Lower leg skin (tissue), 4 donors: ENCODE measurements around the gene RBM10. TPM values are rescaled to one million over a fixed set of nuclear protein-coding genes. Genes with fewer than 3 reads are reported as not detected.
A peak's percentile ranks its signal among the peaks of the same experiment; 100 is the strongest.

Experiments
- DNase-seq, 2 donors: peaks; one replicate each; pipeline ENCODE4 v3.0.0-alpha.2; 2019; ENCODE audit warnings: low spot score in 2 of 2
- H3K4me3 ChIP-seq: fragments of 200-600 bp; sonication (generic); 2 replicates; pipeline ENCODE4 v1.5.1; 2017; ENCODE audit warnings: mild to moderate bottlenecking, low read depth; ENCODE audit not compliant: poor library complexity, severe bottlenecking
- POLR2A ChIP-seq, 2 donors: fragments of 450-650 bp; IDR thresholded peaks; one replicate each; pipeline ENCODE4 v1.6.1; 2016 to 2017; ENCODE audit warnings: antibody characterized with exemption in 2 of 2, mild to moderate bottlenecking in 1 of 2, moderate library complexity in 1 of 2
- WGBS, 2 donors: methylation state at CpG; one replicate each; pipeline ENCODE4 v1.1.5; 2018; 5-methylcytosine and 5-hydroxymethylcytosine counted together
- intact Hi-C: fragments of 100-400 bp; cut with DNase I; formaldehyde crosslinking; loops from one replicate; pipeline ENCODE4 v1.15.0; 2023; ENCODE audit warnings: low total_unique reads
- total RNA-seq, 4 donors: library from RNA; depleted of rRNA; stranded (reverse); fragments of >200 nt; gene quantifications; one replicate each; pipeline ENCODE4 v1.1.0, GENCODE V29; 2016
- TF ChIP-seq, protein P1 (sequence below), 3 donors: fragments of 450-650 bp; IDR thresholded peaks; one replicate each; pipeline ENCODE4 v1.5.1; 2016; ENCODE audit warnings: antibody characterized with exemption in 3 of 3, mild to moderate bottlenecking in 3 of 3, moderate library complexity in 2 of 3

The RBM10 gene
- total RNA-seq, 4 donors from 2014 or later: 22.2 to 35.4 (median 31.2) TPM

DNA sequence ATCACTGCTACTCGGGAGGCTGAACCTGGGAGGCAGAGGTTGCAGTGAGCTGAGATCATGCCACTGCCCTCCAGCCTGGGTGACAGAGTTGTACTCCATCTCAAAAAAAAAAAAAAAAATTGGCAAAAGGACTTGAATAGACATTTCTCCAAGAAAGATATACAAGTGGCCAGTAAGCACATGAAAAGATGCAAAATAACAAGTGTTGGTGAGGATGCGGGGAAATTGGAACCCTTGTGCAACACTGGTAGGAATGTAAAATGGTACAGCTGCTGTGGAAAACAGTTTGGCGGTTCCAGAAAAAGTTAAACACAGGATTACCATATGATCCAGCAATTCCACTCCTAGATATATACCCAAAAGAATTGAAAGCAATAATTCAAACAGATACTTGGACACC, 19.4 kb downstream of the RBM10 start:
- H3K4me3 ChIP-seq: no peak overlapping the region
- WGBS, 2 donors: 94 to 98% methylated on average over 3 of the region's 3 CpGs
- DNase-seq: no peak
- TF ChIP-seq POLR2A (IDR thresholded peaks at IDR 0.05): no peak
- TF ChIP-seq, protein P1, sequence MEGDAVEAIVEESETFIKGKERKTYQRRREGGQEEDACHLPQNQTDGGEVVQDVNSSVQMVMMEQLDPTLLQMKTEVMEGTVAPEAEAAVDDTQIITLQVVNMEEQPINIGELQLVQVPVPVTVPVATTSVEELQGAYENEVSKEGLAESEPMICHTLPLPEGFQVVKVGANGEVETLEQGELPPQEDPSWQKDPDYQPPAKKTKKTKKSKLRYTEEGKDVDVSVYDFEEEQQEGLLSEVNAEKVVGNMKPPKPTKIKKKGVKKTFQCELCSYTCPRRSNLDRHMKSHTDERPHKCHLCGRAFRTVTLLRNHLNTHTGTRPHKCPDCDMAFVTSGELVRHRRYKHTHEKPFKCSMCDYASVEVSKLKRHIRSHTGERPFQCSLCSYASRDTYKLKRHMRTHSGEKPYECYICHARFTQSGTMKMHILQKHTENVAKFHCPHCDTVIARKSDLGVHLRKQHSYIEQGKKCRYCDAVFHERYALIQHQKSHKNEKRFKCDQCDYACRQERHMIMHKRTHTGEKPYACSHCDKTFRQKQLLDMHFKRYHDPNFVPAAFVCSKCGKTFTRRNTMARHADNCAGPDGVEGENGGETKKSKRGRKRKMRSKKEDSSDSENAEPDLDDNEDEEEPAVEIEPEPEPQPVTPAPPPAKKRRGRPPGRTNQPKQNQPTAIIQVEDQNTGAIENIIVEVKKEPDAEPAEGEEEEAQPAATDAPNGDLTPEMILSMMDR (IDR thresholded peaks at IDR 0.05): no peak
- intact Hi-C loops: no loop called here

GRCh38 chrX:47166126-47166525, 21.1 kb downstream of the RBM10 start:
- intact Hi-C loops: no loop called here
- 89 to 92% methylated on average over 5 of the region's 5 CpGs for WGBS, 2 donors
- peak in 1 of 2 donors; percentile 71 for DNase-seq

GRCh38 chrX:47168495-47169073, 23.6 kb downstream of the RBM10 start:
- 85 to 93% methylated on average over 6 of the region's 6 CpGs for WGBS, 2 donors
- intact Hi-C loops: no loop called here
- no peak overlapping the region for H3K4me3 ChIP-seq
- peak in 1 of 2 donors; percentile 60 for DNase-seq
- TF ChIP-seq, protein P1 (IDR thresholded peaks at IDR 0.05): no peak
- no peak for TF ChIP-seq POLR2A (IDR thresholded peaks at IDR 0.05)

More at GRCh38 chrX:47166126-47166525, 21.1 kb downstream of the RBM10 start:
- TF ChIP-seq, protein P1 (IDR thresholded peaks at IDR 0.05): no peak
- TF ChIP-seq POLR2A (IDR thresholded peaks at IDR 0.05): no peak
- H3K4me3 ChIP-seq: no peak overlapping the region

DNA sequence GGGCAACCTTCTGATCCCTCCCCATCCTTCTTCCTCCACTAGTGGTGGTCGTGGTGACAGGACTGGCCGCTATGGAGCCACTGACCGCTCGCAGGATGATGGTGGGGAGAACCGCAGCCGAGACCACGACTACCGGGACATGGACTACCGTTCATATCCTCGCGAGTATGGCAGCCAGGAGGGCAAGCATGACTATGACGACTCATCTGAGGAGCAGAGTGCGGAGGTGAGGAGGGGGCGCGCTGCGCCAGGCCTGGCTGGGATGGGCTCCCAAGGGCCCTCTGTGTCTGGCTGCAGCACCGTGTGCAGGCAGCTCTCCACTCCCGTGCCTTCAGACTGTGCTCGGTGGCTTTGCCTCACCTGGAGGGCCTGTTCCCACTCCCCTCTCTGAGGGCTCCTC, 24.3 kb downstream of the RBM10 start:
- 91 to 96% methylated on average over 19 of the region's 19 CpGs for WGBS, 2 donors
- intact Hi-C loops: no loop called here

DNA sequence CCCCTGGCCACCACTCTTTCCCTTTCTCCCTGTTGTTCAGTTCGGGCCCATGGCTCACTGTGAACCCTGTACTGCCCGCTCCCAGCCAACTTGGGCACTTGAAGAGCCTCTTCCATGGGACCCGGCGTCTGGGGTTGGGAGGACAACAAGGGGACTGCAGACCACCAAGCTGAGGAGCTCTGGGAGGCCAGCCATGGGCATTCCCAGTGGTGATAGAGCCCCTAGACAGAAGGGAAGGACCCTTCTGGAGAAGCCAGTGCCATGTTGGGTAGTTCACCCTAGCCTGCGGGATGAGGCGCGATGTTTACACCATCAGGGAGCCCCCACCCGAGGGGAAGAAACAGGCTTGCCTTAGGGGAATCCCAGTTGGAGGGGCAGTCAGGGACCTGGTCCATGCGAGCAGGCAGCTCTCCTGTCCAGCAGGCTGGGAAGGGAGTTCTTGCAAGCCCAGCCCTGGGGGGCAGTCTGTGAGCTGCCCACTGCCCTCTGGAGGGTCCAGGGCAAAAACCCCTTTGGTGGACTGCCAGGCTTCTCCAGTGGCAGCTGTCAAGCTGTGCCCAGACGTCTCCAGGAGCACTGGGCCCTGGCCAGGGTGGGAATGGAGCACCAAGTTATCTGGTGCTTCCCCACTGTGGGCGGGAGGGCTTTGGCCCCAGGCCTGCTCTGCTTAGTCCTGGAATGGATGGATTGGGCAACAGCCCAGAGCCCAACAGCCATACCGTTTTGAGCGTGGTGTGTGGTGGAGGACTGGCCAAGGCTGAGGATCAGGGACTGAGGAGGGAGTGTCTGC, 24.9 kb downstream of the RBM10 start:
- DNase-seq: peak in 1 of 2 donors; percentile 83
- intact Hi-C loops: no loop called here
- no peak for TF ChIP-seq POLR2A (IDR thresholded peaks at IDR 0.05)
- TF ChIP-seq, protein P1 (IDR thresholded peaks at IDR 0.05): no peak
- no peak overlapping the region for H3K4me3 ChIP-seq
- WGBS, 2 donors: 68 to 69% methylated on average over 5 to 13 of the region's 13 CpGs

More for the DNA sequence above, 24.3 kb downstream of the RBM10 start:
- no peak for TF ChIP-seq POLR2A (IDR thresholded peaks at IDR 0.05)
- TF ChIP-seq, protein P1 (IDR thresholded peaks at IDR 0.05): no peak
- H3K4me3 ChIP-seq: no peak overlapping the region
- DNase-seq: peak in 1 of 2 donors; percentile 77
